Choroid plexus epithelial cell (primary cell): ENCODE measurements around the gene DCAF15.
"Not testable (repeated sequence)": the region's sequence is repeated elsewhere in the genome, so short reads cannot be mapped to it uniquely, and the experiment has no call there.

Experiments used
- DNase-seq: peaks from one replicate; pipeline ENCODE4 v3.0.0-alpha.2; 2010; ENCODE audit warnings: low read depth
- H3K4me3 ChIP-seq: 2 replicates; pipeline ENCODE4 v1.5.1; 2011; ENCODE audit warnings: low read depth, mild to moderate bottlenecking, control low read depth, low read length, moderate library complexity
- CTCF ChIP-seq: conservative IDR thresholded peaks from 2 replicates; pipeline ENCODE4 v1.5.1; 2011; ENCODE audit warnings: low read depth, mild to moderate bottlenecking, control low read depth, inconsistent platforms, low read length, moderate library complexity

The DCAF15 gene

GRCh38 chr19:13909430-13909829 is 42.9 kb upstream of the DCAF15 start:
- DNase-seq = no peak
- TF ChIP-seq CTCF = no peak
- no peak overlapping the region for H3K4me3 ChIP-seq

- no peak for DNase-seq
- no peak for TF ChIP-seq CTCF
- H3K4me3 ChIP-seq = no peak overlapping the region
Measured at GRCh38 chr19:13913352-13913751, 39.0 kb upstream of the DCAF15 start.

- no peak for DNase-seq
- no peak overlapping the region for H3K4me3 ChIP-seq
- no peak for TF ChIP-seq CTCF
Measured at GRCh38 chr19:13914777-13915176, 37.5 kb upstream of the DCAF15 start.

- no peak overlapping the region for H3K4me3 ChIP-seq
Measured at GRCh38 chr19:13917888-13918406, 34.4 kb upstream of the DCAF15 start.

GRCh38 chr19:13918726-13919411 is 33.4 kb upstream of the DCAF15 start:
- TF ChIP-seq CTCF = no peak
- no peak for DNase-seq
- no peak overlapping the region for H3K4me3 ChIP-seq

More at GRCh38 chr19:13917888-13918406, 34.4 kb upstream of the DCAF15 start:
- no peak for DNase-seq
- no peak for TF ChIP-seq CTCF

GRCh38 chr19:13920524-13920923 is 31.8 kb upstream of the DCAF15 start:
- no peak overlapping the region for H3K4me3 ChIP-seq
- no peak for TF ChIP-seq CTCF
- DNase-seq = no peak

- no peak overlapping the region for H3K4me3 ChIP-seq
- peak; percentile 67 for DNase-seq
- no peak for TF ChIP-seq CTCF
Measured at GRCh38 chr19:13920940-13921747, 31.2 kb upstream of the DCAF15 start.

- H3K4me3 ChIP-seq, DNase-seq: not testable (repeated sequence)
Measured at GRCh38 chr19:13922118-13922517, 30.2 kb upstream of the DCAF15 start.
